HG03135 (cell line): ENCODE data around the gene EYS.

Experiments used
- ATAC-seq: cut with Tn5 transposase; IDR thresholded peaks from one replicate; pipeline ENCODE4 v1.9.1; 2021; ENCODE audit warnings: mild to moderate bottlenecking, moderate library complexity; ENCODE audit not compliant: unreplicated experiment

The EYS gene

GRCh38 chr6:64404396-64404795, 1302.6 kb downstream of the EYS start:
- ATAC-seq, result no peak

DNA sequence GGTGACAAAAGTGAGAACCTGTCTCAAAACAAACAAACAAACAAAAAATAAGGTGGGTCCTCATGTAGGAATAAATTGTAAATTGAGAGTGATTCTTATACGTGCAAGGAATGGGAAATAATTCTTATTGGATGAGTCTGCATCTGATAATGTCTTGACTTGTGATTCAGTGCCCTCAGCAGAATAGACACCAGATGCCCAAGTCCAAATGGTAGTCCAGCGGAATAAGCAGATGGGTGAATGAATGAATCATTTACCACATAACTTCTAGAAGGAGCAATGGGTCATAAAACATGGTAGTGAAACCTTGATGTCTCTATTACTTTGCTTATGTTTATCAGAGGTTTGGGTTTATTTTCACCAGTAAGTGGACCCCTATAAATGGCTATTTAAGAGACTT, 1323.7 kb downstream of the EYS start:
- ATAC-seq, result no peak

DNA sequence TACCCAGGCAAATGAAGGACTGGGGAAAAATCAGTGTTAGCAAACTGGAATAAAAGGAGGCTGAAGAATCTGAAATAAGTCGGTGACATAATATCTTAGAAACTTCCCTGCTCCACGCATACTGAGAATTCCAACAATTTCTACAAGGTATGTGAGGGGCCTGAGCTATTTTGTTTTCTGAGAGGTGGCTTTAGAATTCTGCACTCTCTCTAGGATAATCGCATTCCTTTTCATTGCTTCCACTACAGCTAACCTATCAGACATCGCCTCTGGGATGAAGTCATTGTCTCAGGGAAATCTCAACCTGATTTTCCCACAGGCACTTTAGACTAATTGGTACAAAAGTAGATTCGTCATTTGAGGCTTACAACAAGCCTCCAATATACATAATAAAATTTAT, 1330.6 kb downstream of the EYS start:
- ATAC-seq, result no peak

DNA sequence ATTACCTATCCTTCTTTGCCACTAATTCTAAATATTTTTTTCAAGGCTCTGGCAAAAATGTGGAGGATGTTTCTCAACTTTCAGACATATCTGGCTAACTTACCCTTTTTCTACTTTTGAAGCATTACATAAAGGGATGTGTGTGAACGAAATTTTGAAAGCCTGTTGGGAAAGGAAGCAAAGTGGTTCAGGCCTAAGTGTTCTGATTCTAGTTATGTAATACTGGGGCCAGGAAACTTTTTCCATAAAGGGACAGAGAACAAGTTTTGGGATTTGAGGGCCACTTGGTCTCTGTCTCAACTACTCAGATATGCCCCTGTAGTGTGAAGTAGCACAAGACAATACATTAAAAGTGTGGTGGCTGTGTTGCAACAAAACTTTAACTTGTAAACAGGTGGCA, 1349.6 kb downstream of the EYS start:
- no peak for ATAC-seq

DNA sequence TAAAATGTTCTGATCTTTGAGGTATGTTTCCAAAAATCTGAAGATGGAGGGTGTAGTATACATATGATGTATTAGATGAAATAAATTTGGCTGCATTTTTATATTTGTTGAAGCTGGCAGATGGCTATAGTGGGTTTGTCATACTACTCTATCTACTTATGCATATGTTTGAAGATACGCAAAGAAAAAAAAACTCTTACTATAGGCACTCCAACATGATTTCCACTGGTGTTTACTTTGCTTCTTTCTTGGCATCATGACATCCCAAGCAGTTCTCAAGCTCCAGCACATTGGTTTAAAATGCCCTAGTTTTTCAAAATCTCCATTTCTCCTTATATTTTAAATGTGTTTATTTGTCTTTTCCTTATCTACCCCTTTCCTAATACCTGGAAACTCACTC, 1359.6 kb downstream of the EYS start:
- ATAC-seq, result no peak

- ATAC-seq, result no peak
These were observed 1371.8 kb downstream of the EYS start for GRCh38 chr6:64335195-64335594.

- ATAC-seq, result no peak
These were observed 1372.4 kb downstream of the EYS start for GRCh38 chr6:64334636-64335035.

DNA sequence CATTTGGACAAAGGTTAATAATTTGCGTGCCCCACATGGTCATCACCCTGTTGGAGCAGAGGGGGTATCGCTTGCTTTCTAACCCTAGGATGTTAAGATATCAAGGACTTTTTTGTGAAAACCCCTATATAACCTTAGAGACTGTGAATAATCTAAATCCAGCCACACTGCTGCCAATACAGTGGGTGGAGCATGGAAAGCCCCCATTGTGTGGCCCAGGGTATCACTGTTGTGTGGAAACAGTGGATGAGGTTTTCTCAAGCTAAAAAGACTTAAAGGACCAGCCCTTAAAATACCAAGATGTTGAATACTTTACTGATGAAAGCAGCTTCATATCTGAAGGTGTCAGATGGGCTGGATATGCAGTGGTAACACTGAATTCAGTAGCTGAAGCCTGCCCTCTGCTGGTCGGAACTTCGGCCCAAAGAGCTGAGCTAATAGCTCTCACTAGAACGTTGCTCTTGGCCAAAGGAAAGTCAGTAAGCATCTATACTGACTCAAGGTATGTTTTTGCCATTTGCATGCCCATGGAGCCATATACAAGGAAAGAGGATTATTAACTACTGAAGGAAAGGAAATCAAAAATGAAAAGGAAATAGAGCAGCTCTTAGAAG, 1376.2 kb downstream of the EYS start:
- ATAC-seq, result no peak

DNA sequence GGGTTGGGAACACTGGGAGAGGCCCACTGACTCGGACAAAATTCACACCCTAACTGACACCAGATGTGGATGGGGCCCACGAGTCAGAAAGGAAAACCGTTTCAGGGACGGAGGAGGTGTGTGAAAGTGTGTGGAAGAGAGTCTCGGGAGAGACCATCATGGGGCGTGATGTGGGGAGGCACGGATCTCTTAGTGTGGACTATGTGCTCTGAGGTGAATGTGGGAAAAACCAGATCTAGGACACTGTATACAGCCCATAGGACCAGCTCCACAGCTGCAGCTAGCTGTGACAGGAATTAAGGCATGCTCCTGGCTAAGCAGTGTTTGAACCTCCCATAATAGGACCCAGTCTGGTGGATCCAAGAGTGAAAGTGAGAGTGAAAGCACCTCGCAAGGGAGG, 1380.1 kb downstream of the EYS start:
- ATAC-seq, result no peak

DNA sequence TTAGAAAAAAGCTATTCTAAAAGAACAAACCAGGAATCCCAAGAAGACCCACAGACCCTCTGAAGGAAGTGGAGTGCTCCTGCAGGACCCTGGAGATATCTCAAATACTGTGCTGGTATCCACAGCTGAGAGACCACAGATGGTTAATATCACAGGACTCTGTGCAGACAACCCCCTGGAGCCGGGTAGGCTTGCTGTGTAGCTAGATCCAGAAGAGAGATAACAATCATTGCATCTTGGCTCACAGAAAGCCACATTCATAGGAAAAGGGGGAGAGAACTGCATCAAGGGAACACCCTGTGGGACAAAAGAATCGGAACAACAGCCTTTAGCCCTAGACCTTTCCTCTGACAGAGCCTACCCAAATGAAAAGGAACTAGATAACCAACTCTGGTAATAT, 1381.9 kb downstream of the EYS start:
- no peak for ATAC-seq

DNA sequence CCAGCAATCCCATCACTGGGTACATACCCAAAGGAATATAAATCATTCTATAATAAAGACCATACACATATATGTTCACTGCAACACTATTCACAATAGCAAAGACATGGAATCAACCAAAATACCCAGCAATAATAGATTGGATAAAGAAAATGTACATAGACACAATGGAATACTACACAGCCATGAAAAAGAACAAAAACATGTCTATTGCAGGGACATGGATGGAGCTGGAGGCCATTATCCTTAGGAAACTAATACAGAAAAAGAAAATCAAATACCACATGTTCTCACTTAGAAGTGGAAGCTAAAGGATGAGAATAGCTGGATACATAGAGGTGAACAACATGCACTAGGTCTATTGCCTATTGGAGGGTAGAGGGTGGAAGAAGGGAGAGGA, 1396.8 kb downstream of the EYS start:
- ATAC-seq, result no peak

- ATAC-seq, result no peak
These were observed 1405.5 kb downstream of the EYS start for GRCh38 chr6:64301307-64302236.

DNA sequence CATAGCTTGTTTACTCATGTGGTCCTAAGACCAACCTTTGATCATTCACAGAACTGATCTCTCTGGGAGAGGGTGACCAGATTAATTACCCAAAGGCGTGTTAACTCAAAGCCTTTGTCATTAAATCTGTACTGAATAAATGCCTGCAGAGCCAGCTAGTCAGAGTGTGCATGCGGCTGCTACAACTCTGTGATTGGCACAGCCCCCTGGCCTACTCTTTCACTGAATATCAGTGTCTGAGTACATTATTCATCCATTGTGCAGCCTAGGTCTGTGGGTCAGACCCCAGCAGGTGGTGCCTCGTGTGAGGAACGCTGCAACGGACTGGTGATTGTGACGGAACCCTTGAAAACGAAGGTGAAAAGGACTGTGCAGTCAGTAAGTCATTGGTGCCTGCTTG, 1407.8 kb downstream of the EYS start:
- ATAC-seq, result no peak

DNA sequence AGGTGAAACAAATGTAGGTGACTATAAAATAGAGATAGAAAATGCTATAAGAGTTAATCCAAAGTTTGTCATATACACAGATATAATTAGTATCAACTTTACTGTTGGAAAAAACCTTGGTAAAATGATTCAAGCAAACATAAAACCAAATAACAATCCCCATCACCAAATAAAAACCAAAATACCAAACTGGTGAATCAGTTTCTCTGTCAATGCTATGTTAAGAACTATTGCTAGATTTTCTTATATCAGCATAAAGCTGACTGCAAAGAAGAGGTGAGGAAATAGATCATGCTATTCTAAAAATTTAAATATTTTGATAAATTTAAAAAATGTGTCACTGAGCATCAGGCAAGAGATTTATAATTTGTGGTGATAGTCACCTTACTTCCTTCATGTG, 1413.0 kb downstream of the EYS start:
- ATAC-seq, result no peak

DNA sequence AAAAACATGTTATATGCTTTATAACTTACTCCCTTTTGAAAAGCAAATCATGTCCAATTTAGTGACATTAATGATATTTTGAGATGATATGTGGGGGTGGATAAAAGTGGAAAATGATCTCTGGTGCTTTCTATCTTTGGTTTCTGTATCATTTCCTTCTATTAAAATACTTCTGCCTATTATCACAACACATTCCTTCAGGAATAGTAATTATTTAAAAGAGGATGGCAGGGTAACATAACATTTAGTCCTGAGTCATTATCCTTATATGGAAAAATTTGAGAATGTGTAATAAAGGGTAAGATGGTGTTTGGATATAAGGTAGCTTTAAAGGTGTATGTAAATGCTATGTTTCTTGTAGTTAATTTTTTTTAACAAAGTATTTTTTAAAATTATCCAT, 1413.7 kb downstream of the EYS start:
- ATAC-seq, result no peak

DNA sequence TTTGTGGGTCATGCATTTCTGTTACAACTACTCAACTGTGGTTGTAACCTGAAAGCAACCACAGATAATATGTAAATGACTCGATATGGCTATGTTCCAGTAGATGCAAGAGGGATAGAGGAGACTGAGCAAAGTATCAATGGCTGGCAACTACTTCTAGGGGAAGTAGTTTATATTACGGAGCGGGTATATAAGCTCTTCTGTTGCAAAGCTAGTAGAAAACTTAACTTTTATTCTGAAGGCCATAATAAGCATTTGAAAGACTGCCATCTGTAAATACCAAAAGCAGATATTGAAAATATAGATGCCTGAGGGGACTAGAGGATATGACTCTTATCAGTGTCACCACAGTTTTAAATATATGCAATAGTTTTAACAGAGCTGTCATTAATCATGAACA, 1416.2 kb downstream of the EYS start:
- ATAC-seq, result no peak

GRCh38 chr6:64289931-64290330, 1417.1 kb downstream of the EYS start:
- ATAC-seq, result no peak

GRCh38 chr6:64288351-64288750, 1418.7 kb downstream of the EYS start:
- no peak for ATAC-seq

GRCh38 chr6:64281167-64281566, 1425.9 kb downstream of the EYS start:
- no peak for ATAC-seq

GRCh38 chr6:64280569-64280968, 1426.5 kb downstream of the EYS start:
- no peak for ATAC-seq

- ATAC-seq, result no peak
These were observed 1436.9 kb downstream of the EYS start for GRCh38 chr6:64270083-64270482.

GRCh38 chr6:64266351-64266821, 1440.6 kb downstream of the EYS start:
- peak; percentile 82 for ATAC-seq
